ENCODE results near the gene NUP210L. TPM values are rescaled to one million over a fixed set of nuclear protein-coding genes. Genes with fewer than 3 reads are reported as not detected.
"Not testable (repeated sequence)": the region's sequence is repeated elsewhere in the genome, so short reads cannot be mapped to it uniquely, and the experiment has no call there.

The NUP210L gene
- total RNA-seq, 1 experiment from 2014 or later = not detected

DNA sequence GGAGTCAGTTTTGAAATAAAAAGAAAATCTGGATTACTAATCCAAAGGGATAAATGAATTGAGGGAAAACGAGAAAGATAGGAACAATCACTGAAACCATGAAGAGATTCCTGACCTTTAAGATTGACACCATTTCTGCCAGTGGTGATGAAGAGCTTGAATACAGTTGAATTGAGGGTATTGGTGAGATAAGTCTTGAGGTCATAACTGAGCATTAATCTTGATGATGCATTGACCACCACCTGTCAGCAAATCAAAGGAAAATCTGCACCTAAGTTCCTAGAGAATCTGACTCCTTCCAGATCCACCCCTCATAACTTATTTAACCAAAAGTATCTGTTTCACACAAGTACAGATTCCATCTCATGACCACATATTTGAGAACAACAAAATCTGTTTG is 142.7 kb downstream of the NUP210L start:
- H4K20me1 ChIP-seq (ENCODE audit: insufficient read depth) = no peaks in the 10 kb centered on the region
- no peak overlapping the region for H2AFZ ChIP-seq
- no peak overlapping the region for H3K4me2 ChIP-seq
- no peaks in the 10 kb centered on the region for H3K36me3 ChIP-seq (ENCODE audit: low read depth)
- BruUV-seq (replicated peaks) = no TSS peak
- no peak overlapping the region for H3K4me3 ChIP-seq
- no peak overlapping the region for H3K27ac ChIP-seq
- H3K27me3 ChIP-seq (ENCODE audit: insufficient read depth, low read depth) = no peaks in the 10 kb centered on the region
- no peak for DNase-seq
- no peaks in the 10 kb centered on the region for H3K9me3 ChIP-seq (ENCODE audit: insufficient read depth, low read depth)
- CTCF ChIA-PET = no interaction called here
- H3F3A ChIP-seq (ENCODE audit: insufficient read depth, low read depth) = no peaks in the 10 kb centered on the region
- H3K4me1 ChIP-seq (replicated peaks; ENCODE audit: insufficient read depth) = no peaks in the 10 kb centered on the region
- no peaks in the 10 kb centered on the region for H3K9me2 ChIP-seq (ENCODE audit: insufficient read depth)
- intact Hi-C loops (cut with micrococcal nuclease; ENCODE audit: unreplicated experiment) = no loop called here
- TF ChIP-seq, protein P1, sequence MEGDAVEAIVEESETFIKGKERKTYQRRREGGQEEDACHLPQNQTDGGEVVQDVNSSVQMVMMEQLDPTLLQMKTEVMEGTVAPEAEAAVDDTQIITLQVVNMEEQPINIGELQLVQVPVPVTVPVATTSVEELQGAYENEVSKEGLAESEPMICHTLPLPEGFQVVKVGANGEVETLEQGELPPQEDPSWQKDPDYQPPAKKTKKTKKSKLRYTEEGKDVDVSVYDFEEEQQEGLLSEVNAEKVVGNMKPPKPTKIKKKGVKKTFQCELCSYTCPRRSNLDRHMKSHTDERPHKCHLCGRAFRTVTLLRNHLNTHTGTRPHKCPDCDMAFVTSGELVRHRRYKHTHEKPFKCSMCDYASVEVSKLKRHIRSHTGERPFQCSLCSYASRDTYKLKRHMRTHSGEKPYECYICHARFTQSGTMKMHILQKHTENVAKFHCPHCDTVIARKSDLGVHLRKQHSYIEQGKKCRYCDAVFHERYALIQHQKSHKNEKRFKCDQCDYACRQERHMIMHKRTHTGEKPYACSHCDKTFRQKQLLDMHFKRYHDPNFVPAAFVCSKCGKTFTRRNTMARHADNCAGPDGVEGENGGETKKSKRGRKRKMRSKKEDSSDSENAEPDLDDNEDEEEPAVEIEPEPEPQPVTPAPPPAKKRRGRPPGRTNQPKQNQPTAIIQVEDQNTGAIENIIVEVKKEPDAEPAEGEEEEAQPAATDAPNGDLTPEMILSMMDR (conservative IDR thresholded peaks at IDR 0.05) = no peak
- TF ChIP-seq EZH2 (IDR thresholded peaks at IDR 0.05; ENCODE audit: low read depth) = no peak
- no peaks in the 10 kb centered on the region for H3K79me2 ChIP-seq (ENCODE audit: low read depth)
- POLR2A ChIA-PET (ENCODE audit: unreplicated experiment) = no interaction called here

- Histone ChIP-seq H3K27ac (no peak overlapping the region), H3K36me3 (ENCODE audit: low read depth) (no peaks in the 10 kb centered on the region), H3F3A (ENCODE audit: insufficient read depth, low read depth) (peaks cover 19% of the 10 kb centered on the region), H3K27me3 (ENCODE audit: insufficient read depth, low read depth) (no peaks in the 10 kb centered on the region), H3K9me3 (ENCODE audit: insufficient read depth, low read depth) (no peaks in the 10 kb centered on the region), H3K79me2 (ENCODE audit: low read depth) (no peaks in the 10 kb centered on the region), H3K9me2 (ENCODE audit: insufficient read depth) (no peaks in the 10 kb centered on the region), H4K20me1 (ENCODE audit: insufficient read depth) (no peaks in the 10 kb centered on the region), H2AFZ (no peak overlapping the region), H3K4me3 (no peak overlapping the region), H3K4me2 (no peak overlapping the region), H3K4me1 (replicated peaks; ENCODE audit: insufficient read depth) (peaks cover 20% of the 10 kb centered on the region)
- DNase-seq = no peak
- no TSS peak for BruUV-seq (replicated peaks)
- CTCF ChIA-PET = no interaction called here
- POLR2A ChIA-PET (ENCODE audit: unreplicated experiment) = no interaction called here
- TF ChIP-seq EZH2 (IDR thresholded peaks at IDR 0.05; ENCODE audit: low read depth) = no peak
- TF ChIP-seq, protein P1 (conservative IDR thresholded peaks at IDR 0.05) = no peak
- intact Hi-C loops (cut with micrococcal nuclease; ENCODE audit: unreplicated experiment) = no loop called here
These were observed 148.7 kb downstream of the NUP210L start for GRCh38 chr1:154006136-154006535.

- H3F3A ChIP-seq (ENCODE audit: insufficient read depth, low read depth) = peaks cover 53% of the 10 kb centered on the region
- 0 out of 2 replicates have a peak overlapping the region, but pooled peaks have one; percentile 39 for H2AFZ ChIP-seq
- POLR2A ChIA-PET (ENCODE audit: unreplicated experiment) = no interaction called here
- H3K4me1 ChIP-seq (replicated peaks; ENCODE audit: insufficient read depth) = peaks cover 38% of the 10 kb centered on the region
- H4K20me1 ChIP-seq (ENCODE audit: insufficient read depth) = no peaks in the 10 kb centered on the region
- TF ChIP-seq EZH2 (IDR thresholded peaks at IDR 0.05; ENCODE audit: low read depth) = no peak
- TF ChIP-seq, protein P1 (conservative IDR thresholded peaks at IDR 0.05) = no peak
- H3K36me3 ChIP-seq (ENCODE audit: low read depth) = no peaks in the 10 kb centered on the region
- peak overlapping the region; percentile 76 for H3K27ac ChIP-seq
- intact Hi-C loops (cut with micrococcal nuclease; ENCODE audit: unreplicated experiment) = no loop called here
- no peaks in the 10 kb centered on the region for H3K9me3 ChIP-seq (ENCODE audit: insufficient read depth, low read depth)
- no peaks in the 10 kb centered on the region for H3K27me3 ChIP-seq (ENCODE audit: insufficient read depth, low read depth)
- no peak overlapping the region for H3K4me3 ChIP-seq
- no TSS peak for BruUV-seq (replicated peaks)
- no peaks in the 10 kb centered on the region for H3K9me2 ChIP-seq (ENCODE audit: insufficient read depth)
- peak overlapping the region; percentile 66 for H3K4me2 ChIP-seq
- H3K79me2 ChIP-seq (ENCODE audit: low read depth) = no peaks in the 10 kb centered on the region
- CTCF ChIA-PET = no interaction called here
- DNase-seq = no peak
These were observed 154.5 kb downstream of the NUP210L start for GRCh38 chr1:154000420-154000819.

- H3K9me2 ChIP-seq (ENCODE audit: insufficient read depth); H2AFZ ChIP-seq; H3K27ac ChIP-seq; CTCF ChIA-PET; H3K4me3 ChIP-seq; H3K27me3 ChIP-seq (ENCODE audit: insufficient read depth, low read depth); BruUV-seq (replicated peaks); DNase-seq; H4K20me1 ChIP-seq (ENCODE audit: insufficient read depth); POLR2A ChIA-PET (ENCODE audit: unreplicated experiment); H3K9me3 ChIP-seq (ENCODE audit: insufficient read depth, low read depth); H3K4me2 ChIP-seq: not testable (repeated sequence)
- Histone ChIP-seq H3F3A (ENCODE audit: insufficient read depth, low read depth) (peaks cover 80% of the 10 kb centered on the region), H3K36me3 (ENCODE audit: low read depth) (peaks cover 17% of the 10 kb centered on the region), H3K4me1 (replicated peaks; ENCODE audit: insufficient read depth) (peaks cover 28% of the 10 kb centered on the region), H3K79me2 (ENCODE audit: low read depth) (peaks cover 10% of the 10 kb centered on the region)
- intact Hi-C loops (cut with micrococcal nuclease; ENCODE audit: unreplicated experiment) = loop anchor here (10.0 kb wide), 1 partner anchor 108 kb away; no protein-coding TSS in a partner anchor
These were observed 158.0 kb downstream of the NUP210L start for GRCh38 chr1:153996882-153997281.
